HL-60 (cell line): Measurements from ENCODE around the gene MYLK3.

Experiments used
- DNase-seq, 2 experiments: peaks; one replicate each; pipeline ENCODE4 v3.0.0-alpha.2; 2010 to 2020; ENCODE audit warnings: low read depth in 1 of 2, low spot score in 1 of 2
- H3K27ac ChIP-seq: fragments of 250-450 bp; sonication (Bioruptor Pico); replicated peaks from 2 replicates; pipeline ENCODE4 v1.5.1; 2020; ENCODE audit warnings: mild to moderate bottlenecking, moderate library complexity
- H3K27me3 ChIP-seq: fragments of 250-450 bp; sonication (Bioruptor Pico); 2 replicates; pipeline ENCODE4 v1.5.1; 2021; ENCODE audit warnings: mild to moderate bottlenecking, moderate library complexity; ENCODE audit not compliant: insufficient read depth, poor library complexity, severe bottlenecking
- H3K4me3 ChIP-seq: replicated peaks from 2 replicates; pipeline ENCODE4 v1.5.1; 2011; ENCODE audit warnings: mild to moderate bottlenecking, control low read depth, low read length; ENCODE audit not compliant: insufficient read depth
- GABPA ChIP-seq: IDR thresholded peaks from 2 replicates; pipeline ENCODE4 v1.6.1; 2012; ENCODE audit warnings: low read depth
- POLR2AphosphoS5 ChIP-seq: IDR thresholded peaks from 2 replicates; pipeline ENCODE4 v1.6.1; 2012; ENCODE audit warnings: low read depth
- SPI1 ChIP-seq: IDR thresholded peaks from 2 replicates; pipeline ENCODE4 v1.6.1; 2012; ENCODE audit warnings: low read depth, mild to moderate bottlenecking, borderline replicate concordance
- TF ChIP-seq, protein P1 (sequence below): IDR thresholded peaks from 2 replicates; pipeline ENCODE4 v1.6.1; 2012; ENCODE audit warnings: low read depth; ENCODE audit not compliant: insufficient replicate concordance
- TF ChIP-seq, protein P2 (sequence below): IDR thresholded peaks from one replicate; pipeline ENCODE4 v1.5.1; 2011; ENCODE audit warnings: low read length, control low read depth, inconsistent platforms; ENCODE audit not compliant: insufficient read depth

Gene MYLK3

DNA sequence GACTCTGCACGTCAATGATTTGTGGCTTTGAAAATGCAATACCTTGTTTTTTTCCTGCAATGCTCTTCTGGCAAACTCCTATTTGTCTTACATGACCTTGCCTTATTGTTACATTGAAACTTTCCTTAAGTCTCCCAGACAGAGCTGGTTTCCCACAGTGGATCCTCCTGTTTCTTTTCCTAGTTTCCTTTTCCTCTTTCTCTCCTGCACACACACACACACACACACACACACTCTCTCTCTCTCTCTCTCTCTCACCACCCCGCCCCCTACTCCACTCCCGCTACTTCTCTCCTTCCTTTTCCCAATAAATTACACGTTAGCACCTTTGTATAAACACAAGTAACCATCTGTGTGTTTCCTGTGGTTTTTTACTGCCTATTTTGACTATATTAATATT is 56.4 kb downstream of the MYLK3 start:
- H3K27me3 ChIP-seq = no peaks in the 10 kb centered on the region
- H3K4me3 ChIP-seq = no peak overlapping the region
- no peak for DNase-seq
- TF ChIP-seq, protein P1, sequence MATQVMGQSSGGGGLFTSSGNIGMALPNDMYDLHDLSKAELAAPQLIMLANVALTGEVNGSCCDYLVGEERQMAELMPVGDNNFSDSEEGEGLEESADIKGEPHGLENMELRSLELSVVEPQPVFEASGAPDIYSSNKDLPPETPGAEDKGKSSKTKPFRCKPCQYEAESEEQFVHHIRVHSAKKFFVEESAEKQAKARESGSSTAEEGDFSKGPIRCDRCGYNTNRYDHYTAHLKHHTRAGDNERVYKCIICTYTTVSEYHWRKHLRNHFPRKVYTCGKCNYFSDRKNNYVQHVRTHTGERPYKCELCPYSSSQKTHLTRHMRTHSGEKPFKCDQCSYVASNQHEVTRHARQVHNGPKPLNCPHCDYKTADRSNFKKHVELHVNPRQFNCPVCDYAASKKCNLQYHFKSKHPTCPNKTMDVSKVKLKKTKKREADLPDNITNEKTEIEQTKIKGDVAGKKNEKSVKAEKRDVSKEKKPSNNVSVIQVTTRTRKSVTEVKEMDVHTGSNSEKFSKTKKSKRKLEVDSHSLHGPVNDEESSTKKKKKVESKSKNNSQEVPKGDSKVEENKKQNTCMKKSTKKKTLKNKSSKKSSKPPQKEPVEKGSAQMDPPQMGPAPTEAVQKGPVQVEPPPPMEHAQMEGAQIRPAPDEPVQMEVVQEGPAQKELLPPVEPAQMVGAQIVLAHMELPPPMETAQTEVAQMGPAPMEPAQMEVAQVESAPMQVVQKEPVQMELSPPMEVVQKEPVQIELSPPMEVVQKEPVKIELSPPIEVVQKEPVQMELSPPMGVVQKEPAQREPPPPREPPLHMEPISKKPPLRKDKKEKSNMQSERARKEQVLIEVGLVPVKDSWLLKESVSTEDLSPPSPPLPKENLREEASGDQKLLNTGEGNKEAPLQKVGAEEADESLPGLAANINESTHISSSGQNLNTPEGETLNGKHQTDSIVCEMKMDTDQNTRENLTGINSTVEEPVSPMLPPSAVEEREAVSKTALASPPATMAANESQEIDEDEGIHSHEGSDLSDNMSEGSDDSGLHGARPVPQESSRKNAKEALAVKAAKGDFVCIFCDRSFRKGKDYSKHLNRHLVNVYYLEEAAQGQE = no peak
- no peak for TF ChIP-seq GABPA
- TF ChIP-seq, protein P2, sequence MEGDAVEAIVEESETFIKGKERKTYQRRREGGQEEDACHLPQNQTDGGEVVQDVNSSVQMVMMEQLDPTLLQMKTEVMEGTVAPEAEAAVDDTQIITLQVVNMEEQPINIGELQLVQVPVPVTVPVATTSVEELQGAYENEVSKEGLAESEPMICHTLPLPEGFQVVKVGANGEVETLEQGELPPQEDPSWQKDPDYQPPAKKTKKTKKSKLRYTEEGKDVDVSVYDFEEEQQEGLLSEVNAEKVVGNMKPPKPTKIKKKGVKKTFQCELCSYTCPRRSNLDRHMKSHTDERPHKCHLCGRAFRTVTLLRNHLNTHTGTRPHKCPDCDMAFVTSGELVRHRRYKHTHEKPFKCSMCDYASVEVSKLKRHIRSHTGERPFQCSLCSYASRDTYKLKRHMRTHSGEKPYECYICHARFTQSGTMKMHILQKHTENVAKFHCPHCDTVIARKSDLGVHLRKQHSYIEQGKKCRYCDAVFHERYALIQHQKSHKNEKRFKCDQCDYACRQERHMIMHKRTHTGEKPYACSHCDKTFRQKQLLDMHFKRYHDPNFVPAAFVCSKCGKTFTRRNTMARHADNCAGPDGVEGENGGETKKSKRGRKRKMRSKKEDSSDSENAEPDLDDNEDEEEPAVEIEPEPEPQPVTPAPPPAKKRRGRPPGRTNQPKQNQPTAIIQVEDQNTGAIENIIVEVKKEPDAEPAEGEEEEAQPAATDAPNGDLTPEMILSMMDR = no peak
- no peak for TF ChIP-seq POLR2AphosphoS5
- no peak for TF ChIP-seq SPI1
- H3K27ac ChIP-seq = no peak overlapping the region

DNA sequence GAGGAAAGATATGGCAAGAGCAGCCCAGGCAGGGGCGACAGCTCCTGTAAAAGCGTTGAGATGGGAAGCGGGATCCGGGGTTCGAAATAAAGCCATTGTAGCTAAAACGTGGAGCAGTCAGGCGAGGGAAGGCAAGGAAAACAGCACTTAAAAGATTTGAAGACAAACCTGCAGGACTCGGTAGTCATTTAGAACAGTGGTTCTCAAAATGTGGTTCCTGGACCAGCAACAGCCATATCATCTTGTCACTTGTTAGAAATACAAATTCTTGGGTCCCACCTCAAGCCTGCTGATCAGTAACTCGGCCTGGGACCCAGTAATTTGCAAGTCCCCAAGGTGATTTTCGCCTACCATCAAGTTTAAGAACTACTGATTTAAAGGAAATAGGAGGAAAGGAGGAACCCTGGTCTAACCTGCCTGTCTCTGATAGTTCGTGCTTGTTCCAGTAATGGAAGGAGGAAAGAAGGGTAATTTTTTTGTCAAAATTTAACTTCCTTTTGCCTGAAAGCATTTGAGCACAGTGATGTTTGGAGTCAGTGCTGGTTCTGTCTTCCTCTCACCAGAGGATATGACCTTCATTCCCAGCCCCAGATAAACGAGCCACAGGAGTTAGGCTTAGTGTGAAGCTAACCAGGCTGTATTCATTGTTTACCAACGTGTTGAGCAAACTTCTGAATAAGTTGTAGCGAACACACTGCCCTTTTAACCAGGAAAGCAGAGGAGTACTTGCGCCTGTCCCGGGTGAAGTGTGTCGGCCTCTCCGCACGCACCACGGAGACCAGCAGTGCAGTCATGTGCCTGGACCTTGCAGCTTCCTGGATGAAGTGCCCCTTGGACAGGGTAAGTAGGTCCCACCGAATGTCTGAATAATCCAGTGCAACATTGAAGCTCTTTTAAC is 57.6 kb downstream of the MYLK3 start:
- peak overlapping the region; percentile 97 for H3K27ac ChIP-seq
- peak in 1 of 2 experiments; percentile 35 for DNase-seq
- TF ChIP-seq, protein P2 = no peak
- TF ChIP-seq POLR2AphosphoS5 = no peak
- TF ChIP-seq GABPA = no peak
- TF ChIP-seq, protein P1 = no peak
- TF ChIP-seq SPI1 = no peak
- no peaks in the 10 kb centered on the region for H3K27me3 ChIP-seq
- H3K4me3 ChIP-seq = peak overlapping the region; percentile 97

DNA sequence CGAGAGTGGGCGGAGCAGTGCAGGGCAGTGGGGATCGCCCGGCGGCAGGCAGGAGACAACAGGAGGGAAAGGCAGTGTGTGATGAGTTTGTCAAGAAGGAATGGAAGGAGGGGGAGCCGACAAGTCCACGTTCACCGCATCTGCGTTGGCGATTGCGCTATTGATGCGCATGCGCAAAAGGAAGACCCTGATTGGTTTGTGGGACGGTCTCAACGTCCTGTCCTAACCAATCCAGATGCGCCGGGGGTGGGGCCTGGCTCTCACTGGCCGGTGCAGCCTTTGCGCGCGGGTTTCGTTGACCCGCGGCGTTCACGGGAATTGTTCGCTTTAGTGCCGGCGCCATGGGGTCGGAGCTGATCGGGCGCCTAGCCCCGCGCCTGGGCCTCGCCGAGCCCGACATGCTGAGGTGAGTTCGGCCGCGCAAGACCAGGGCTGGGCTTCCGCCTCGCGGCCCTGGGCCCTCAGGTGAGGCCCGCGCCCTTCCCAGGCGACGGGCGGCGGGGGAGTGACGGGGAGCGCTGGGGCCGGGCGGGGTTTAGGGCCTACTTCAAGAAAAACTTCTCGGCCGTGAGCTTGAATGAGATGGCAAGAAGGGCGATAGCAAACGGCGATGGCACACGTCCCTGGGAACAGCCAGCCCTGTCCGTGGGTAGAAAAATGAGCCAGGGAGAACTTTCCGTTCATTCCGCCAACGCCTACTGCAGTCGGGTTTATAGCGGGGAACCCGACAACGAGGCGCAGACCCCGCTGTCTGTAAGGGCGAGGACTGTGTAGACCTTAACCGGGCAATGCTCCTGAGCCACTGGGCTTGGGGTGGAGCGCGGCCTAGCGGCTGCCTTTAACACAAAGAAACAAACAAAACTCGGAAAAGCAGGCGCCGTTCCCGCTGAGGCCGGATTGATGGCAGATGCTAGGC is 58.5 kb downstream of the MYLK3 start, which contains the start of gene ORC6:
ORC6 (plus strand) TSS at position 295 of the 916 bp plus-strand sequence; CDS start at position 342, 47 bp downstream.
- peak within 1 kb of the TSS; percentile 97 for H3K4me3 ChIP-seq
- DNase-seq = peak; percentile 95 to 99
- H3K27ac ChIP-seq = peak within 1 kb of the TSS; percentile 97
- H3K27me3 ChIP-seq = no peaks in the 10 kb centered on the region
- TF ChIP-seq, protein P1 = peak; percentile 30
- TF ChIP-seq, protein P2 = peak; percentile 17
- TF ChIP-seq GABPA (no peak), POLR2AphosphoS5 (peak; percentile 79)
